EH (cell line): ENCODE results near the gene B4GAT1.
A peak's percentile ranks its signal among the peaks of the same experiment; 100 is the strongest.
"Not testable (repeated sequence)": the region's sequence is repeated elsewhere in the genome, so short reads cannot be mapped to it uniquely, and the experiment has no call there.

ENCODE experiments used
- DNase-seq: peaks from one replicate; pipeline ENCODE4 v3.0.0-alpha.2; 2015; ENCODE audit warnings: low read depth

Gene B4GAT1

DNA sequence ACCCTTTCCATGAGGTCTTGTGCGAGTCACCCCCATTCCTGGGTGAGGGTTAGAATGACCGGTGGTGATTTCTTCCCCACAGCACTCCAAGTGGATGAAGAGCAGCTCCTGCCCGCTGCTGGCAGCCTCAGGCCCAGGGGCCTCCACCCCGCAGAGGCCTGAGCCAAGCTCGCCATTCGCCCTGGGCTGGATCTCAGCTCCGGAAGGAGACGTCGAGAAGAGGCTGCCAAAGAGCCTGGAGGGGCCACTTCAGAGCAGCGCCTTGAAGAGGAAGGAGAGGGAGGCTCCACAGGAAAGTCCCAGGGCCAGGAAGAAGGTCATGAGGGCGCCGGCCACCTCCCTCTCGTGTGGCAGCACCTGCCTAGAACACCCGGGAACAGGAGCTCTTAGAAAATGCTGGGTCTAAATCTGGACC is 15.8 kb upstream of the B4GAT1 start:
- DNase-seq, result no peak

- no peak for DNase-seq
Measured at GRCh38 chr11:66362481-66363147, 15.2 kb upstream of the B4GAT1 start.

- no peak for DNase-seq
Measured at GRCh38 chr11:66361502-66361941, 14.1 kb upstream of the B4GAT1 start.

DNA sequence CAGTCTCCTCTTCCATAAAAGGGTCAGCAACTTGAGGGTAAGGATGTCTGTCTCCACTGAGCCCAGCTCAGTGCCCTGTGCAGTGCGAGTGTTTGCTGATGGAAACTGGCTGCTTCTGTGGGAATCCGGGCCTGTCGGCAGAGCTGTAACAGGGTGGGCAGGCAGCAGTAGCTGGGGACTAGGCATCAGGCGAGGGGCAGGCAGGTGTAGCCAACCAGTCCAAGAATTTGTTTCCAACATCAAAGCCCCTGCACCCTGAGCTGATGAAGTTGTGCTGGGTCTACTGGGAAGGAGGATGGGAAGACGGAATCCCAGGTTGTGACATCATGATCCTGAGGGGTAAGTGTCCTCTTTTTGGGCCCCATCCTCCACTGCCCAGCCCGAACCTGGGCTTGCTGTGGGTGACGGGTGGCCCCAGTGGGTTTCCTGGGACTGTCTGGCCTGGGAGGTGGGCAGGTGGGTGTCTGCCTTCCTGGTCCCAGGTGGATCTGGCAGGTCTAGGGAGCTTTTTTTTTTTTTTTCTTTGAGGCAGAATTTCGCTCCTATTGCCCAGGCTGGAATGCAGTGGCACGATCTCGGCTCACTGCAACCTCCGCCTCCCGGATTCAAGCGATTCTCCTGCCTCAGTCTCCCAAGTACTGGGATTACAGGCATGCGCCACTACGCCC is 13.1 kb upstream of the B4GAT1 start:
- DNase-seq, result no peak

DNA sequence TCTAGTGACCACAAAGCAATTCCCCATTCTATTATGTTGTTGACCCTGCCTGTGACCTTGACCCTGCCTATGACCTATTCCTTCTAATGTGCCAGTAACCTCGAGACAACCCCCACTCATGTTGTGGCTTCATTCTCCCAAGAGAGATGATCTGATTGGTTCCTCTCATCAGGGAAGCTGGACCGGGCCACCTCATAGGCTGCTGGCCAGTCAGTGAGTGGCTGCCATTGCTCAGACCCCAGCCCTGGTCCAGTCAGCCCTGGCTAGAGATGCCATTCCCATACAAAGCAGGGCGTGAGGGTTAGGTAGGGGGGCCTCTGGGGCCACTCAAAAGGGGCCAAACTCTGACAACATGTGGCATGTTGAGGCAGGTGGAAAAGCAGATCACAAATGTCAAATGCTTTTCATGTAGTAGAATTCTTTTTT is 12.2 kb upstream of the B4GAT1 start:
- DNase-seq, result no peak

DNA sequence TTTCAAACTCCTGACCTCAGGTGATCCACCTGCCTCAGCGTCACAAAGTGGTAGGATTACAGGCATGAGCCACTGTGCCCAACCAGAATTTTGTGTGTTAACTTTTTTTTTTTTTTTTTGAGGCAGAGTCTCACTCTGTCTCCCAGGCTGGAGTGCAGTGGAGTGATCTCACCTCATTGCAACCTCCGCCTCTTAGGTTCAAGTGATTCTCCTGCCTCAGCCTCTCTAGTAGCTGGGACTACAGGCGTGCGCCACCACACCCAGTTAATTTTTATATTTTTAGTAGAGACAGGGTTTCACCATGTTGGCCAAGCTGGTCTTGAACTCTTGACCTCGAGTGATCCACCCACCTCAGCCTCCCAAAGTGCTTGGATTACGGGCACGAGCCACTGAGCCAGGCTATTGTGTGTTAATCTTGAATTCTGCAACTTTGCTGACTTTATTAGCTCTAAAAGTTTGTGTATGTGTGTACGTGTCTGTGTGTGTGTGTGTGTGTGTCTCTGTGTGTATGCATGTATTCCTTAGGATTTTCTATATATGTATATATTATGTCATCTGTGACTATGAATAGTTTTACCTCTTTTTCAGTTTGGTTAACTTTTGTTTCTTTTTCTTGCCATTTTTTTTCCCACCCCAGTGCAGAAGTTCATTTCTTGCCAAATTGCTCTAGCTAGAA is 3.3 kb upstream of the B4GAT1 start:
- not testable (repeated sequence) for DNase-seq

- DNase-seq, result no peak
Measured at GRCh38 chr11:66349084-66349386, 1.6 kb upstream of the B4GAT1 start.

GRCh38 chr11:66346476-66347424 is 679 bp downstream of the B4GAT1 start:
- DNase-seq, result no peak

DNA sequence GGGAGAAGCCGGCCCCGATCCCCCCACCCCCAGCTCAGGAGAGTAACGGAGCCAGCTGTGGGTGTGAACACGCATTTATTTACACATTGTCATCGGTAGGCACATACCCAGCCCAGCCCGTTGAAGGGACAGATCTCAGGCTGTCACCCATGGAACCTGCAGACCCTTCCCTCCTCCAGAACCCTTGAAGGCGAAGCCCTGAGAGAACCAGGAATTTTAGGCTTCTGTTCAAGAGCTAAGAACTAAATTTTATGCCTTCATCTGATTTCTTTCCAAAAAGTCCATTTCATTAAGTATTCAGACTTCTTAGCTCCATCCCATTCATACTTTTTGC is 2.1 kb downstream of the B4GAT1 start:
- no peak for DNase-seq

DNA sequence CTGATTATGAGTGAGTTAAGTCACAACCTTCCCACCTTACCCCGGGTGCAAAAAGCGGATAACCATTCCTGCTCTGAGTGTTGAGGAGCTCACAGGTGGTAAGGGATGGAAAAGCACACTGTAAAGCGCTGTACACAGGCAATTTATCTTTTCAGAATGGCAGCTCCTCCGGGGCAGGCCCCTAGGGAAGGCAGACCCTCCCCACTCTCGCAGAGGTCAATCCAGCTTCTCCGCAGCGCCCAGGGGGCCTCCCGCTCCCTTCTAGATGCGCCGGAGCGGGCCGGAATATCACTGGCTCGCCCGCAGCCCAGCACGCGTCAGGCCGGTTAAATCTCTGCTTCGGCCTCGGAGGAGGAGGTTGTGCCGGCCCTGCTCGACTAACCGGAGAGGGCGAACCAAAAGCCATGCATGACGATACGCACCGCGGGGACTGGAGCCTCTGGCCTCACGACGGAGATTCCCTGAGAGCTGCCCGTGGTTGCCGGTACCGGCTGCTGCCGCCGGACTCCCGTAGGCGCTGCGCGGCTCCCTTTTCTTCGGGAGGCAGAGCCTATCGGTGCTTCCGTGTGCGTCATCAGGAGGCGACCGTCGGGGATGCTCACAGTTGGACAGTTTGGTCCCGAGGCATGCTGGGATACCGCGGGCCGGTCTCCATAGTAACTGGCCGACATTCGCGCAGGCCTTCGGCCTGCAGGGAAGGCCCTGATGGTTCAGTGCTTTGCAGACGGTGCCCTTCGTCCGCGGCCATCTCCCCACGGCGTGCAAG is 2.7 kb downstream of the B4GAT1 start, which contains the start of gene BRMS1:
Gene BRMS1 (minus strand): TSS at position 555 of the 766 bp plus-strand sequence. CDS start 2,870 bp downstream, outside the sequence.
- peak; percentile 97 for DNase-seq

GRCh38 chr11:66343176-66343575 is 4.3 kb downstream of the B4GAT1 start:
- DNase-seq, result no peak

- no peak for DNase-seq
Measured at GRCh38 chr11:66341502-66342126, 5.8 kb downstream of the B4GAT1 start.

DNA sequence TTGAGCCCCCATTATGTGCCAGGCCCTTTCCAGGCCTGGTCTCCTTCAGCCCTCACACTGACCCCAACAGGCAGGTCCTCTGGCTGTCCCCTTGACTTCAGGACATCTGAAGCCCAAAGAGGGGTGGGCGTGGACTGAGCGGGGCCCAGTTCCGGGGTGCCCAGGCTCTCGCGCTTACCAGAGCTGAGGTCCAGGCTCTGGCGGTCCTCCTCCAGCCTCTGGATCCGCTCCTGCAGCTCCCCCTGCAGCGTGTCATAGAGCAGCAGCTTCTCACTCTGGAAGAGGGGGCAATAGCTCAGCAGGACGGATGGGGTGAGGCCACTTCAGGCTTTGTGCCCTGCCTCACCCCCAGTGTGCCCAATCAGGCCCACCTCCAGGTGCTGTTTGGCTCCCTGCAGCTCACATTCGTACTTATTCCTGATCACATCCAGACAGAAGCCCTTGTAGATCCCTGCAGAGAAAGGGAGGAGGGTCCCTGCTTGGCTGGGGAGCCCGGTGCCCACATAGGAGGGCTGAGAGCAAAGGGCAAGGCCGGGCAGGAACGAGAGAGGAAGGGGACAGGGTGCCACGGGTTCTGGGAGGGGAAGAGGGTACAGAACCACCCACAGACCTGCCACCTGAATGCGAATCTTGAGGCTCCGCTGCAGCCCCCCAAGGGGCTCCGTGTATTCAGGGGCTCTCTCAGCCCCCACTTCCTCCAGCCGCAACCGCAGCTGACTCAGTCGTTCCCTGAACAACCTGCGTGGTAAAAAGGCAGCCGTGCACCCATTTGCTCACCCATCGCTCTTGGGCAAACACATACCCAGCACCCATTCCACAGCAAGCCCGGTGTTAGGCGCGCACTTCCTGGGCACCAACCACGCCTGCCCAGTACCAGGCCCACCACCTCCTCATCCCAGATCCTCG is 6.6 kb downstream of the B4GAT1 start:
- no peak for DNase-seq

- DNase-seq, result no peak
Measured at GRCh38 chr11:66339686-66340483, 7.5 kb downstream of the B4GAT1 start.

GRCh38 chr11:66339162-66339675 is 8.2 kb downstream of the B4GAT1 start:
- DNase-seq, result peak; percentile 46

GRCh38 chr11:66338276-66339161 is 8.9 kb downstream of the B4GAT1 start:
- DNase-seq, result no peak

DNA sequence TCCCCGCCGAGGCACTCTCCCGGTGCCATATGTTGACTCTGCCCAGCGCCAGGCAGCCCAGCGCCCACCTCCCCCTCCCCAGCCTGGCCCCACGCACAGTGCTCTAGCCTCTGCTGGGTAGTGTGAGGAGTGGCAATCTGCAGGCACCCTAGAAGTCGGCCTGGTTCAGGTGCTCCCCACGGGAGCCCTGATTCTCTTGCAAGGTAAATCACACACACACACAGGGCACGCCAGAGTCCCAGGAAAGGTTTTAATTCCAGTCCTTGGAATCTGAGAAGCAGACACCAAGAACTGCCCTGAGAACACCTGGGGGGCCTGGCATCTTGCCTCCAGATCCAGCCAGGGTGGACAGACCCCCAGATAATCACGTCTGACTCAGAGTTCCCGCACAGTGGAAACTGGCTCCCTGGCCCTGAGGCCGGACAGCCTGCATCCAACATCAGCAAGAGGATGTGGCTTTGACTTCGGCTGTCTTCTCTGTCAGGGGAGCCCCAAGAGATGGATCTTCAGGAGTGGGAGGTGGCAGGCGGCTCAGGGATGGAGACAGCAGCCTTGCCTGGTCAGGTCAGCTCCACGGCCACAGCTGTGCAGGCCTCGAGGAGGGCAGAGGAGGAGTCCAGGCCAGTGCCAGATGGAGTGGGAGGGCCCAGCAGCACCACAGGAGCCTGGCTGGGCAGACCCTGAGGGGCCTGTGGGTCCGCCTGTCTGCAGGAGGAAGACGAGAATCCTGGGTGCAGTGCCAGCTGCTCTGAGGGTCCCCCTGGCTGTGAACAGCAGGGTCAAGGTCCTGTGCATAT is 10.1 kb downstream of the B4GAT1 start:
- DNase-seq, result peak; percentile 41
